HCT116 (cell line): Measurements from ENCODE around the gene GPX3. TPM values are rescaled to one million over a fixed set of nuclear protein-coding genes. Genes with fewer than 3 reads are reported as not detected.

Experiments used
- ATAC-seq: fragments of 200-7000 bp; cut with Tn5 transposase; 2 replicates; pipeline ENCODE4 v1.9.1; 2020; ENCODE audit warnings: mild to moderate bottlenecking, moderate library complexity
- BruUV-seq: library from RNA; stranded (reverse); fragments of 400-500 nt; replicated peaks from 2 replicates; lab custom pipeline; 2021; lab: Mats Ljungman, UMichigan
- CTCF ChIA-PET: fragments of 300-600 bp; sonication (Branson Sonifier 250); formaldehyde crosslinking; loops from one replicate; lab custom pipeline; 2021; ENCODE audit warnings: antibody characterized with exemption; lab: Charles Lee
- POLR2A ChIA-PET: fragments of 300-600, 350-600 bp; sonication (Branson Sonifier 250); formaldehyde crosslinking; loops from one replicate; lab custom pipeline; 2021; ENCODE audit warnings: antibody characterized with exemption; lab: Charles Lee
- RAD21 ChIA-PET, 2 experiments: fragments of 300-600 bp; sonication (Branson Sonifier 250); formaldehyde crosslinking; loops; one replicate each; lab custom pipeline; 2023; ENCODE audit warnings: low total read pairs in 2 of 2; ENCODE audit not compliant: uncharacterized antibody in 2 of 2, unreplicated experiment in 2 of 2, low non-redundant PET in 1 of 2; lab: Charles Lee
- DNase-seq: peaks from one replicate; pipeline ENCODE4 v3.0.0-alpha.2; 2010; ENCODE audit warnings: low read depth, low spot score
- H2AFZ ChIP-seq: fragments of 200-600 bp; shearing (Covaris generic), sonication (generic); 2 replicates; pipeline ENCODE4 v1.6.1; 2017; ENCODE audit warnings: low read depth, mixed run types, mixed read lengths, antibody characterized with exemption, low read length; ENCODE audit not compliant: poor library complexity, severe bottlenecking
- H3K27ac ChIP-seq: 2 replicates; pipeline ENCODE4 v1.5.1; 2012; ENCODE audit warnings: low read depth, low read length
- H3K27me3 ChIP-seq: fragments of 200-600 bp; sonication (generic); 2 replicates; pipeline ENCODE4 v1.6.1; 2016; ENCODE audit warnings: mixed run types, low read length, mixed read lengths; ENCODE audit not compliant: insufficient read depth
- H3K36me3 ChIP-seq, 2 experiments: fragments of 200-500 bp in 1 of 2; fragments of 200-600 bp in 1 of 2; sonication (Bioruptor generic) in 1 of 2; sonication (generic) in 1 of 2; 2 replicates each; pipeline versions ENCODE4 v1.5.1 to v1.6.1; 2014 to 2016; ENCODE audit warnings: low read length in 2 of 2, inconsistent platforms in 1 of 2, mixed read lengths in 1 of 2, mixed run types in 1 of 2; ENCODE audit not compliant: insufficient read depth in 2 of 2, control insufficient read depth in 1 of 2
- H3K4me1 ChIP-seq, 2 experiments: fragments of 200-600 bp in 1 of 2; sonication (generic) in 1 of 2; 2 replicates each; pipeline versions ENCODE4 v1.5.1 to v1.6.1; 2012 to 2017; ENCODE audit warnings: low read length in 2 of 2, inconsistent platforms in 1 of 2, mild to moderate bottlenecking in 1 of 2, mixed read lengths in 1 of 2, mixed run types in 1 of 2, moderate library complexity in 1 of 2; ENCODE audit not compliant: insufficient read depth in 2 of 2, control insufficient read depth in 1 of 2
- H3K4me2 ChIP-seq: fragments of 200-600 bp; sonication (generic); 2 replicates; pipeline ENCODE4 v1.6.1; 2017; ENCODE audit warnings: mixed run types, low read length, mixed read lengths
- H3K4me3 ChIP-seq, 2 experiments: fragments of 200-600 bp in 1 of 2; sonication (generic) in 1 of 2; replicated peaks in 1 of 2; 2 replicates each; pipeline ENCODE4 v1.5.1; 2011 to 2016; ENCODE audit warnings: low read length in 2 of 2, control low read depth in 1 of 2, low read depth in 1 of 2, mild to moderate bottlenecking in 1 of 2, mixed read lengths in 1 of 2, mixed run types in 1 of 2
- H3K79me2 ChIP-seq: fragments of 200-600 bp; sonication (generic); 2 replicates; pipeline ENCODE4 v1.6.1; 2017; ENCODE audit warnings: mild to moderate bottlenecking, mixed run types, low read length, moderate library complexity, mixed read lengths; ENCODE audit not compliant: insufficient read depth
- H3K9ac ChIP-seq: fragments of 200-600 bp; sonication (generic); 2 replicates; pipeline ENCODE4 v1.6.1; 2016; ENCODE audit warnings: low read length, mixed read lengths
- H3K9me2 ChIP-seq: fragments of 200-600 bp; sonication (generic), shearing (Covaris generic); 2 replicates; pipeline ENCODE4 v1.6.1; 2017; ENCODE audit warnings: mixed run types, mild to moderate bottlenecking, moderate library complexity; ENCODE audit not compliant: insufficient read depth
- H3K9me3 ChIP-seq, 2 experiments: fragments of 200-500 bp in 1 of 2; fragments of 200-600 bp in 1 of 2; sonication (Bioruptor generic) in 1 of 2; sonication (generic) in 1 of 2; 2 replicates each; pipeline ENCODE4 v1.6.1; 2014 to 2017; ENCODE audit warnings: low read length in 2 of 2, mixed read lengths in 2 of 2, inconsistent platforms in 1 of 2, low read depth in 1 of 2, mild to moderate bottlenecking in 1 of 2, mixed run types in 1 of 2, moderate library complexity in 1 of 2; ENCODE audit not compliant: control insufficient read depth in 1 of 2, insufficient read depth in 1 of 2
- H4K20me1 ChIP-seq: fragments of 200-600 bp; sonication (generic), shearing (Covaris generic); 2 replicates; pipeline ENCODE4 v1.6.1; 2017; ENCODE audit warnings: mixed run types, mild to moderate bottlenecking, moderate library complexity; ENCODE audit not compliant: insufficient read depth
- CEBPB ChIP-seq: IDR thresholded peaks from 2 replicates; pipeline ENCODE4 v1.6.1; 2012; ENCODE audit warnings: low read depth
- ELF1 ChIP-seq: IDR thresholded peaks from 2 replicates; pipeline ENCODE4 v1.6.1; 2012; ENCODE audit warnings: low read depth, borderline replicate concordance
- EZH2 ChIP-seq: fragments of 200-600 bp; sonication (generic); IDR thresholded peaks from 2 replicates; pipeline ENCODE4 v1.6.1; 2017; ENCODE audit warnings: antibody characterized with exemption, mixed run types
- EZH2phosphoT487 ChIP-seq: fragments of 200-600 bp; IDR thresholded peaks from 2 replicates; pipeline ENCODE4 v1.6.1; 2018; ENCODE audit warnings: antibody characterized with exemption, borderline replicate concordance
- FOSL1 ChIP-seq: IDR thresholded peaks from 2 replicates; pipeline ENCODE4 v1.6.1; 2012; ENCODE audit warnings: low read depth
- POLR2A ChIP-seq: IDR thresholded peaks from 2 replicates; pipeline ENCODE4 v1.7.0; 2011; ENCODE audit warnings: borderline replicate concordance; ENCODE audit not compliant: insufficient read depth, insufficient read length; ENCODE audit errors: extremely low read depth
- RAD21 ChIP-seq: IDR thresholded peaks from 2 replicates; pipeline ENCODE4 v1.6.1; 2012; ENCODE audit warnings: low read depth, mild to moderate bottlenecking
- SP1 ChIP-seq: IDR thresholded peaks from 2 replicates; pipeline ENCODE4 v1.6.1; 2012; ENCODE audit warnings: low read depth
- SRF ChIP-seq: IDR thresholded peaks from 2 replicates; pipeline ENCODE4 v1.6.1; 2012; ENCODE audit warnings: low read depth
- YY1 ChIP-seq: IDR thresholded peaks from 2 replicates; pipeline ENCODE4 v1.6.1; 2011; ENCODE audit warnings: low read length, low read depth, moderate library complexity, mild to moderate bottlenecking; ENCODE audit not compliant: insufficient replicate concordance; ENCODE audit errors: extremely low read depth
- ZNF274 ChIP-seq: fragments of 200-500 bp; sonication (Bioruptor generic); IDR thresholded peaks from 2 replicates; pipeline ENCODE4 v1.6.1; 2014; ENCODE audit warnings: mild to moderate bottlenecking, low read depth, low read length, inconsistent platforms
- intact Hi-C: fragments of 100-400 bp; cut with micrococcal nuclease; formaldehyde crosslinking; loops from 2 replicates; pipeline ENCODE4 v1.10.0; 2022
- total RNA-seq: library from RNA; stranded (reverse); gene quantifications from one replicate; pipeline ENCODE4 v1.2.1, GENCODE V29; 2021; ENCODE audit not compliant: unreplicated experiment
- TF ChIP-seq, protein P1 (sequence below): IDR thresholded peaks from 2 replicates; pipeline ENCODE4 v1.6.1; 2012
- TF ChIP-seq, protein P2 (sequence below): IDR thresholded peaks from 2 replicates; pipeline ENCODE4 v1.6.1; 2012; ENCODE audit warnings: low read depth
- TF ChIP-seq, protein P3 (sequence below): IDR thresholded peaks from 2 replicates; pipeline ENCODE4 v1.6.1; 2011; ENCODE audit warnings: mild to moderate bottlenecking, low read length, moderate library complexity; ENCODE audit not compliant: insufficient replicate concordance; ENCODE audit errors: extremely low read depth

The GPX3 gene
- total RNA-seq, 1 experiment from 2014 or later = 0.96 TPM

DNA sequence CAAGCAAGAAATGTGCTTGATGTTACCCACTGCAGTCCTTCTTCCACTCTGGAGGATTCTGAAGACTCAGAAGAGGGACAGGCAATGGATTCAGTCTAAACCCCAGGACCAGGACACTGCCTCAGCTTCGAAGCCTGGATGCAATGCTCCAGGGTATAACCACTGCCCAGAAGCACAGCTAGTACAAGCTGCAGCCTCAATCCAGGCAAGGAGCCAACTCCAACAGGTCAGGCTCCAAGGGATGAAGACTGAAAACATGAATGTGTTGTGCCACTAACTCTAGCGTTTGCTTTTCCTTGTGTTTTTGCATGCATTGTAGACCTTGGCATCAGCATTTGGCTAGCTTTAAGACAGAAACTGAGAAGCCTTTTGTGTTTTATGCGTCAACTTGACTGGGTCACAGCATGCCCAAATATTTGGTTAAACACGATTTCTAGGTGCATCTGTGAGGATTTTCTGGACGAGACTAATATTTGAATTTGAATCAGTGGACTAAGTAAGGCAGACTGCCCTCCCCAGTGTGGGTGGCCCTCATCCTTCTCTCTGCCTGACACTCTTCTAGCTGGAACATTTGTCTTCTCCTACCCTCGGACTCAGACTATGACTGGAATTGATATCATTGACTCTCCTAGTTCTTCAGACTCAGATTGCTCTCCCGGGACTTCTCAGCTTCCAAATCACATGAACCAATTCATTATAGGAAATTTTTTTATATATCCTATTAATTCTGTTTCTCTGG lies 20.5 kb upstream of the GPX3 start:
- CTCF ChIA-PET = no interaction called here
- TF ChIP-seq, protein P1, sequence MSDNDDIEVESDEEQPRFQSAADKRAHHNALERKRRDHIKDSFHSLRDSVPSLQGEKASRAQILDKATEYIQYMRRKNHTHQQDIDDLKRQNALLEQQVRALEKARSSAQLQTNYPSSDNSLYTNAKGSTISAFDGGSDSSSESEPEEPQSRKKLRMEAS = no peak
- H3K4me1 ChIP-seq = no peaks in the 10 kb centered on the region
- H3K4me3 ChIP-seq = no peak overlapping the region
- no peak overlapping the region for H3K9ac ChIP-seq
- DNase-seq (no peak), ATAC-seq (no peak)
- POLR2A ChIA-PET = no interaction called here
- H3K9me2 ChIP-seq = no peaks in the 10 kb centered on the region
- H3K79me2 ChIP-seq = no peaks in the 10 kb centered on the region
- no peak overlapping the region for H3K27ac ChIP-seq
- no TSS peak for BruUV-seq
- H3K9me3 ChIP-seq = no peaks in the 10 kb centered on the region
- H3K27me3 ChIP-seq = peaks cover 10% of the 10 kb centered on the region; the same call in 1 of the 2 replicates
- no peak overlapping the region for H2AFZ ChIP-seq
- H3K4me2 ChIP-seq = no peak overlapping the region
- RAD21 ChIA-PET = no interaction called here
- H3K36me3 ChIP-seq = no peaks in the 10 kb centered on the region
- intact Hi-C loops = loop anchor here (10.0 kb wide), 2 partner anchors 235 to 525 kb away; no protein-coding TSS in a partner anchor
- H4K20me1 ChIP-seq = no peaks in the 10 kb centered on the region

DNA sequence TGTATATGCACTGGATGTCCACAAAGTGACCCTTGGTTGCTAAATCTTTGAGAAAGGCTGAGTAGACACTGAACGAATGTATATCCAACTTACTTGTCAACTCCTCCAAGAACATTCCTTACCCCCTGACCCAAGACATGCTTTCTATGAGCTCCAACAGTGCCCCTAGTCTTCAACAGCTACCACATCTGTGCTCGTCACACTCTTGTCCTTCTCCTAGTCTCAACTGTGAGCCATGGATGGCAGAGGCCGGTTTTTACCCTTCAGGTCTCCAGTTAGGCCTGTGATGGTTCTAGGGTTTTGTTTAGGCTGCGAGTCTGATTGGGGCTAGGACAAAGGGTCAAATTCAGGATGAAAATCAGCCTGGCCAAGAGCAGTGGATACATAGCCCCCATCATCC lies 19.0 kb upstream of the GPX3 start:
- Histone ChIP-seq H3K36me3 (no peaks in the 10 kb centered on the region), H3K27me3 (peaks cover 10% of the 10 kb centered on the region; the same call in 1 of the 2 replicates), H3K4me1 (peaks cover 0 to 12% of the 10 kb centered on the region in 2 experiments; a peak in 2 of 4 replicates), H3K4me2 (no peak overlapping the region), H3K79me2 (no peaks in the 10 kb centered on the region), H4K20me1 (no peaks in the 10 kb centered on the region), H3K9me3 (no peaks in the 10 kb centered on the region), H3K27ac (no peak overlapping the region), H2AFZ (no peak overlapping the region), H3K9me2 (no peaks in the 10 kb centered on the region), H3K9ac (no peak overlapping the region), H3K4me3 (no peak overlapping the region)
- POLR2A ChIA-PET = no interaction called here
- intact Hi-C loops = loop anchor here (10.0 kb wide), 2 partner anchors 233 to 523 kb away; no protein-coding TSS in a partner anchor
- no peak for ATAC-seq
- CTCF ChIA-PET = interaction anchor here (0.9 to 1.7 kb wide), 6 partner anchors 47 to 441 kb away, joined by 3 to 21 read pairs (median 4); no protein-coding TSS in a partner anchor
- RAD21 ChIA-PET = no interaction called here
- BruUV-seq = no TSS peak
- no peak for DNase-seq
- TF ChIP-seq YY1 (no peak), EZH2phosphoT487 (no peak), EZH2 (no peak), ZNF274 (no peak), SRF (no peak), FOSL1 (no peak), RAD21 (no peak), SP1 (no peak), CEBPB (no peak), ELF1 (no peak), POLR2A (no peak)
- TF ChIP-seq, protein P2, sequence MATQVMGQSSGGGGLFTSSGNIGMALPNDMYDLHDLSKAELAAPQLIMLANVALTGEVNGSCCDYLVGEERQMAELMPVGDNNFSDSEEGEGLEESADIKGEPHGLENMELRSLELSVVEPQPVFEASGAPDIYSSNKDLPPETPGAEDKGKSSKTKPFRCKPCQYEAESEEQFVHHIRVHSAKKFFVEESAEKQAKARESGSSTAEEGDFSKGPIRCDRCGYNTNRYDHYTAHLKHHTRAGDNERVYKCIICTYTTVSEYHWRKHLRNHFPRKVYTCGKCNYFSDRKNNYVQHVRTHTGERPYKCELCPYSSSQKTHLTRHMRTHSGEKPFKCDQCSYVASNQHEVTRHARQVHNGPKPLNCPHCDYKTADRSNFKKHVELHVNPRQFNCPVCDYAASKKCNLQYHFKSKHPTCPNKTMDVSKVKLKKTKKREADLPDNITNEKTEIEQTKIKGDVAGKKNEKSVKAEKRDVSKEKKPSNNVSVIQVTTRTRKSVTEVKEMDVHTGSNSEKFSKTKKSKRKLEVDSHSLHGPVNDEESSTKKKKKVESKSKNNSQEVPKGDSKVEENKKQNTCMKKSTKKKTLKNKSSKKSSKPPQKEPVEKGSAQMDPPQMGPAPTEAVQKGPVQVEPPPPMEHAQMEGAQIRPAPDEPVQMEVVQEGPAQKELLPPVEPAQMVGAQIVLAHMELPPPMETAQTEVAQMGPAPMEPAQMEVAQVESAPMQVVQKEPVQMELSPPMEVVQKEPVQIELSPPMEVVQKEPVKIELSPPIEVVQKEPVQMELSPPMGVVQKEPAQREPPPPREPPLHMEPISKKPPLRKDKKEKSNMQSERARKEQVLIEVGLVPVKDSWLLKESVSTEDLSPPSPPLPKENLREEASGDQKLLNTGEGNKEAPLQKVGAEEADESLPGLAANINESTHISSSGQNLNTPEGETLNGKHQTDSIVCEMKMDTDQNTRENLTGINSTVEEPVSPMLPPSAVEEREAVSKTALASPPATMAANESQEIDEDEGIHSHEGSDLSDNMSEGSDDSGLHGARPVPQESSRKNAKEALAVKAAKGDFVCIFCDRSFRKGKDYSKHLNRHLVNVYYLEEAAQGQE = no peak
- TF ChIP-seq, protein P3, sequence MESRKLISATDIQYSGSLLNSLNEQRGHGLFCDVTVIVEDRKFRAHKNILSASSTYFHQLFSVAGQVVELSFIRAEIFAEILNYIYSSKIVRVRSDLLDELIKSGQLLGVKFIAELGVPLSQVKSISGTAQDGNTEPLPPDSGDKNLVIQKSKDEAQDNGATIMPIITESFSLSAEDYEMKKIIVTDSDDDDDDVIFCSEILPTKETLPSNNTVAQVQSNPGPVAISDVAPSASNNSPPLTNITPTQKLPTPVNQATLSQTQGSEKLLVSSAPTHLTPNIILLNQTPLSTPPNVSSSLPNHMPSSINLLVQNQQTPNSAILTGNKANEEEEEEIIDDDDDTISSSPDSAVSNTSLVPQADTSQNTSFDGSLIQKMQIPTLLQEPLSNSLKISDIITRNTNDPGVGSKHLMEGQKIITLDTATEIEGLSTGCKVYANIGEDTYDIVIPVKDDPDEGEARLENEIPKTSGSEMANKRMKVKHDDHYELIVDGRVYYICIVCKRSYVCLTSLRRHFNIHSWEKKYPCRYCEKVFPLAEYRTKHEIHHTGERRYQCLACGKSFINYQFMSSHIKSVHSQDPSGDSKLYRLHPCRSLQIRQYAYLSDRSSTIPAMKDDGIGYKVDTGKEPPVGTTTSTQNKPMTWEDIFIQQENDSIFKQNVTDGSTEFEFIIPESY = no peak
